ENCODE data around the gene SH3BP4.

Gene SH3BP4

GRCh38 chr2:234996069-234996940 is 44.5 kb downstream of the SH3BP4 start:
- no peak for TF ChIP-seq FOXP2 (optimal IDR thresholded peaks at IDR 0.05; ENCODE audit: borderline replicate concordance, extremely low read depth, extremely low read length, insufficient read depth)
- no peak for TF ChIP-seq TAF1 (IDR thresholded peaks at IDR 0.05; ENCODE audit: borderline replicate concordance, insufficient read depth, low read length)
- TF ChIP-seq REST (IDR thresholded peaks at IDR 0.05; ENCODE audit: insufficient read depth in 1 of 2, low read depth in 2 of 2, low read length in 2 of 2), result no peak
- TF ChIP-seq SIN3A (IDR thresholded peaks at IDR 0.05; ENCODE audit: borderline replicate concordance, insufficient read depth, low read length), result no peak
- TF ChIP-seq POLR2AphosphoS5 (IDR thresholded peaks at IDR 0.05; ENCODE audit: low read depth, low read length), result no peak

- no peak for TF ChIP-seq FOXP2 (optimal IDR thresholded peaks at IDR 0.05; ENCODE audit: borderline replicate concordance, extremely low read depth, extremely low read length, insufficient read depth)
- no peak for TF ChIP-seq POLR2AphosphoS5 (IDR thresholded peaks at IDR 0.05; ENCODE audit: low read depth, low read length)
- TF ChIP-seq TAF1 (IDR thresholded peaks at IDR 0.05; ENCODE audit: borderline replicate concordance, insufficient read depth, low read length), result no peak
- TF ChIP-seq SIN3A (IDR thresholded peaks at IDR 0.05; ENCODE audit: borderline replicate concordance, insufficient read depth, low read length), result no peak
- no peak for TF ChIP-seq REST (IDR thresholded peaks at IDR 0.05; ENCODE audit: insufficient read depth in 1 of 2, low read depth in 2 of 2, low read length in 2 of 2)
These were observed 45.1 kb downstream of the SH3BP4 start for GRCh38 chr2:234996941-234997270.

- TF ChIP-seq SIN3A (IDR thresholded peaks at IDR 0.05; ENCODE audit: borderline replicate concordance, insufficient read depth, low read length) (no peak), POLR2AphosphoS5 (IDR thresholded peaks at IDR 0.05; ENCODE audit: low read depth, low read length) (no peak), TAF1 (IDR thresholded peaks at IDR 0.05; ENCODE audit: borderline replicate concordance, insufficient read depth, low read length) (no peak), REST (IDR thresholded peaks at IDR 0.05; ENCODE audit: insufficient read depth in 1 of 2, low read depth in 2 of 2, low read length in 2 of 2) (no peak), FOXP2 (optimal IDR thresholded peaks at IDR 0.05; ENCODE audit: borderline replicate concordance, extremely low read depth, extremely low read length, insufficient read depth) (no peak)
These were observed 45.6 kb downstream of the SH3BP4 start for GRCh38 chr2:234997389-234997788.

GRCh38 chr2:234998404-234999211 is 46.8 kb downstream of the SH3BP4 start:
- no peak for TF ChIP-seq FOXP2 (optimal IDR thresholded peaks at IDR 0.05; ENCODE audit: borderline replicate concordance, extremely low read depth, extremely low read length, insufficient read depth)
- no peak for TF ChIP-seq TAF1 (IDR thresholded peaks at IDR 0.05; ENCODE audit: borderline replicate concordance, insufficient read depth, low read length)
- TF ChIP-seq SIN3A (IDR thresholded peaks at IDR 0.05; ENCODE audit: borderline replicate concordance, insufficient read depth, low read length), result no peak
- TF ChIP-seq REST (IDR thresholded peaks at IDR 0.05; ENCODE audit: insufficient read depth in 1 of 2, low read depth in 2 of 2, low read length in 2 of 2), result no peak
- TF ChIP-seq POLR2AphosphoS5 (IDR thresholded peaks at IDR 0.05; ENCODE audit: low read depth, low read length), result no peak
